Suprapubic skin (tissue), 4 donors: ENCODE measurements around the gene C16orf82. TPM values are rescaled to one million over a fixed set of nuclear protein-coding genes. Genes with fewer than 3 reads are reported as not detected.

Experiments used
- DNase-seq, 2 donors: peaks; one replicate each; pipeline ENCODE4 v3.0.0-alpha.2; 2019; ENCODE audit warnings: low spot score in 2 of 2
- H3K27ac ChIP-seq: fragments of 200-600 bp; sonication (generic); one replicate; pipeline ENCODE4 v1.5.1; 2019
- H3K27me3 ChIP-seq: fragments of 200-600 bp; sonication (generic); one replicate; pipeline ENCODE4 v1.5.1; 2019
- H3K36me3 ChIP-seq: fragments of 200-600 bp; sonication (generic); one replicate; pipeline ENCODE4 v1.5.1; 2019
- H3K4me1 ChIP-seq: fragments of 200-600 bp; sonication (generic); one replicate; pipeline ENCODE4 v1.5.1; 2019
- H3K4me3 ChIP-seq: fragments of 200-600 bp; sonication (generic); one replicate; pipeline ENCODE4 v1.5.1; 2019; ENCODE audit warnings: mild to moderate bottlenecking
- H3K9me3 ChIP-seq: fragments of 200-600 bp; sonication (generic); one replicate; pipeline ENCODE4 v1.5.1; 2019
- EP300 ChIP-seq: sonication (generic); formaldehyde crosslinking; IDR thresholded peaks from one replicate; pipeline ENCODE4 v1.6.1; 2017; ENCODE audit warnings: antibody characterized with exemption
- POLR2A ChIP-seq, 2 donors: fragments of 450-650 bp; IDR thresholded peaks; one replicate each; pipeline ENCODE4 v1.6.1; 2017; ENCODE audit warnings: antibody characterized with exemption in 2 of 2, mild to moderate bottlenecking in 2 of 2, moderate library complexity in 2 of 2
- POLR2AphosphoS5 ChIP-seq, 3 donors: sonication (generic); formaldehyde crosslinking; IDR thresholded peaks; one replicate each; pipeline ENCODE4 v1.6.1; 2017; ENCODE audit warnings: antibody characterized with exemption in 3 of 3
- WGBS: methylation state at CpG from one replicate; pipeline ENCODE4 v1.1.5; 2018; 5-methylcytosine and 5-hydroxymethylcytosine counted together
- total RNA-seq, 4 donors: library from RNA; depleted of rRNA; stranded (reverse); fragments of >200 nt; gene quantifications; one replicate each; pipeline ENCODE4 v1.1.0, GENCODE V29; 2016
- TF ChIP-seq, protein P1 (sequence below), 2 donors: fragments of 200-600 bp in 1 of 2; fragments of 450-650 bp in 1 of 2; sonication (generic) in 1 of 2; IDR thresholded peaks; one replicate each; pipeline ENCODE4 v1.5.1; 2016 to 2019; ENCODE audit warnings: antibody characterized with exemption in 2 of 2, mild to moderate bottlenecking in 1 of 2, moderate library complexity in 1 of 2

C16orf82 gene
- total RNA-seq, 4 donors from 2014 or later, result not detected

DNA sequence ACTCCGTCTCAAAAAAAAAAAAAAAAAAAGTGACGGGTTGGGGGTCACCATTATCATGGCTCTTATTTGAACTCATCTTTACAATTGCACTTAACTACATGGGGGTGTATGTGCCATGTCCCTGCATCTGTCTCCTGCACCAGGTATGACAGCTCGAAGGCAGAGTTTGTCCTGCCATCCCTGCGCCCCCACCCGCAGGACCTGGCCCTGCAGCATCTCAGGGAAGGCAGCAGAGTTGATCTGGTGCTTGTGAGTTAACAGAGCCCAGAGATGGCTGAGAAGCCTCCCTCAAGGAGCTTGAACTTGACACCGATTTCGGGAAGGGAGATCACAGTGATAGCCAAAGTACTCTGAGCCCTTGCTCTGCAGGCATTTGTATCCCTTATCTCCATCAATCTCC, 44.8 kb downstream of the C16orf82 start:
- 69% methylated on average over 7 of the region's 7 CpGs for WGBS
- TF ChIP-seq POLR2AphosphoS5 (IDR thresholded peaks at IDR 0.05), result no peak
- TF ChIP-seq POLR2A (IDR thresholded peaks at IDR 0.05), result no peak
- TF ChIP-seq, protein P1, sequence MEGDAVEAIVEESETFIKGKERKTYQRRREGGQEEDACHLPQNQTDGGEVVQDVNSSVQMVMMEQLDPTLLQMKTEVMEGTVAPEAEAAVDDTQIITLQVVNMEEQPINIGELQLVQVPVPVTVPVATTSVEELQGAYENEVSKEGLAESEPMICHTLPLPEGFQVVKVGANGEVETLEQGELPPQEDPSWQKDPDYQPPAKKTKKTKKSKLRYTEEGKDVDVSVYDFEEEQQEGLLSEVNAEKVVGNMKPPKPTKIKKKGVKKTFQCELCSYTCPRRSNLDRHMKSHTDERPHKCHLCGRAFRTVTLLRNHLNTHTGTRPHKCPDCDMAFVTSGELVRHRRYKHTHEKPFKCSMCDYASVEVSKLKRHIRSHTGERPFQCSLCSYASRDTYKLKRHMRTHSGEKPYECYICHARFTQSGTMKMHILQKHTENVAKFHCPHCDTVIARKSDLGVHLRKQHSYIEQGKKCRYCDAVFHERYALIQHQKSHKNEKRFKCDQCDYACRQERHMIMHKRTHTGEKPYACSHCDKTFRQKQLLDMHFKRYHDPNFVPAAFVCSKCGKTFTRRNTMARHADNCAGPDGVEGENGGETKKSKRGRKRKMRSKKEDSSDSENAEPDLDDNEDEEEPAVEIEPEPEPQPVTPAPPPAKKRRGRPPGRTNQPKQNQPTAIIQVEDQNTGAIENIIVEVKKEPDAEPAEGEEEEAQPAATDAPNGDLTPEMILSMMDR (IDR thresholded peaks at IDR 0.05), result no peak
- TF ChIP-seq EP300, result no peak
- Histone ChIP-seq H3K9me3 (no peaks in the 10 kb centered on the region), H3K36me3 (no peaks in the 10 kb centered on the region), H3K4me1 (peaks cover 13% of the 10 kb centered on the region), H3K4me3 (no peak overlapping the region), H3K27ac (no peak overlapping the region), H3K27me3 (no peaks in the 10 kb centered on the region)
- DNase-seq, result no peak

GRCh38 chr16:27112093-27112811, 45.5 kb downstream of the C16orf82 start:
- Histone ChIP-seq H3K27me3 (no peaks in the 10 kb centered on the region), H3K4me1 (peaks cover 13% of the 10 kb centered on the region), H3K9me3 (no peaks in the 10 kb centered on the region), H3K27ac (no peak overlapping the region), H3K4me3 (no peak overlapping the region), H3K36me3 (no peaks in the 10 kb centered on the region)
- 53% methylated on average over 4 of the region's 4 CpGs for WGBS
- no peak for DNase-seq
- no peak for TF ChIP-seq POLR2AphosphoS5 (IDR thresholded peaks at IDR 0.05)

GRCh38 chr16:27113341-27113841, 46.7 kb downstream of the C16orf82 start:
- TF ChIP-seq EP300 (no peak), POLR2A (IDR thresholded peaks at IDR 0.05) (no peak), POLR2AphosphoS5 (IDR thresholded peaks at IDR 0.05) (no peak)
- TF ChIP-seq, protein P1 (IDR thresholded peaks at IDR 0.05), result no peak
- WGBS, result 59% methylated on average over 8 of the region's 8 CpGs
- no peaks in the 10 kb centered on the region for H3K9me3 ChIP-seq
- no peak overlapping the region for H3K4me3 ChIP-seq
- DNase-seq, result no peak
- no peaks in the 10 kb centered on the region for H3K36me3 ChIP-seq
- peaks cover 13% of the 10 kb centered on the region for H3K4me1 ChIP-seq
- no peaks in the 10 kb centered on the region for H3K27me3 ChIP-seq
- no peak overlapping the region for H3K27ac ChIP-seq

DNA sequence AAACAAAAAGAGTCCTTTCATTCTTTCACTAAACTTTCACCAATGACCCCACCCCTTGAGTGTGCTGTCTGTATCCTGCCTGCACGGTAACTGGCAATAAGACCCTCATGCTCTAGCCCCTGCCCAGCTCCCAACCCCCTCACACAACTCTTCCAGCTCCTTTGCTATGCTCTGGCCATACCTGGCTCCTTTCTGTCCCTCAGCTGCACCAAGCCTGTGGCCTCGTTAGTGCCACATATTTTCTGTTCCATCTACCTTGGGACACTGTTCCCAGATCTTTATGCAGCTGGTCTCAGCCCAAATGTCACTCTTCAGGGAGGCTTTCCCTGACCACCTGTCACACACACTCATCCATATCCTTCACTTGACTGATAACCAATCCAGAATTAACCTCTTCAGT, 47.3 kb downstream of the C16orf82 start:
- Histone ChIP-seq H3K4me3 (no peak overlapping the region), H3K36me3 (no peaks in the 10 kb centered on the region), H3K9me3 (no peaks in the 10 kb centered on the region), H3K27ac (no peak overlapping the region), H3K27me3 (no peaks in the 10 kb centered on the region), H3K4me1 (peaks cover 13% of the 10 kb centered on the region)
- no peak for TF ChIP-seq POLR2AphosphoS5 (IDR thresholded peaks at IDR 0.05)
- TF ChIP-seq EP300, result no peak
- TF ChIP-seq POLR2A (IDR thresholded peaks at IDR 0.05), result no peak
- TF ChIP-seq, protein P1 (IDR thresholded peaks at IDR 0.05), result no peak
- no peak for DNase-seq
- WGBS, result 74% methylated on average over 2 of the region's 2 CpGs

- Histone ChIP-seq H3K4me3 (no peak overlapping the region), H3K27me3 (peaks cover under 1% of the 10 kb centered on the region), H3K9me3 (no peaks in the 10 kb centered on the region), H3K4me1 (no peaks in the 10 kb centered on the region), H3K36me3 (no peaks in the 10 kb centered on the region), H3K27ac (no peak overlapping the region)
- no peak for DNase-seq
- TF ChIP-seq EP300, result no peak
- TF ChIP-seq POLR2AphosphoS5 (IDR thresholded peaks at IDR 0.05), result no peak
- TF ChIP-seq, protein P1 (IDR thresholded peaks at IDR 0.05), result no peak
- no peak for TF ChIP-seq POLR2A (IDR thresholded peaks at IDR 0.05)
- 56% methylated on average over 5 of the region's 5 CpGs for WGBS
These were observed 51.8 kb downstream of the C16orf82 start for GRCh38 chr16:27118526-27118925.

Other genes with a start within 250 kb of the C16orf82 start
- 1 to 10 TPM; 1.3 to 5.0 (median 3.7) TPM for gene KDM8, start 136.6 kb downstream of the C16orf82 start, total RNA-seq
- gene NSMCE1, start 201.8 kb downstream of the C16orf82 start, total RNA-seq, result 10 to 100 TPM; 23.0 to 32.2 (median 29.3) TPM
- gene IL4R, start 247.0 kb downstream of the C16orf82 start, total RNA-seq, result 10 to 100 TPM; 27.2 to 32.8 (median 30.5) TPM